ENCODE results near the gene PDE8A. TPM values are rescaled to one million over a fixed set of nuclear protein-coding genes. Genes with fewer than 3 reads are reported as not detected.

Gene PDE8A
- total RNA-seq, 2 donors from 2014 or later, result 34.2 to 50.1 TPM

DNA sequence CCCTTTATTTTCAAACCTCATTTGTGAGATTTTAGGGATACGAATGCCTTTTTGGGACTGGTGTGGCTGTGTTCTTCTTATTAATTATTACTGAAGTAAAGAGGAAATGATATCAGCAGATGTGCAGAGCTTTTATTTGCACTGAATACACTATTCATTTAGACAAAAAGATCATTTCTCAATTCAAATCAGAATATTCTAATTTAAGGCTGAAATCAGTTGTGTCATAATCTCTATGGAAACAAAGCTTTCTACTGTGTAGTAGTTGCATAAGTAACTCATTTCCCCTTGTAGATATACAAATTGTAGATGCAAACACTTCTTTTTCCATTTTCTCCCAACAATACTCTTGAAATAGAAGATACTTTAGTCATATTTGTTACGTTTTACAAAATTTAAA is 56.0 kb downstream of the PDE8A start:
- no peak overlapping the region for H3K27ac ChIP-seq
- no peaks in the 10 kb centered on the region for H3K36me3 ChIP-seq (replicated peaks in 1 of 2; ENCODE audit: insufficient read depth in 1 of 2, low read depth in 2 of 2)
- no peak overlapping the region for H3K4me3 ChIP-seq
- no peaks in the 10 kb centered on the region for H3K9me3 ChIP-seq
- no peak for TF ChIP-seq POLR2A (IDR thresholded peaks at IDR 0.05)
- TF ChIP-seq, protein P1, sequence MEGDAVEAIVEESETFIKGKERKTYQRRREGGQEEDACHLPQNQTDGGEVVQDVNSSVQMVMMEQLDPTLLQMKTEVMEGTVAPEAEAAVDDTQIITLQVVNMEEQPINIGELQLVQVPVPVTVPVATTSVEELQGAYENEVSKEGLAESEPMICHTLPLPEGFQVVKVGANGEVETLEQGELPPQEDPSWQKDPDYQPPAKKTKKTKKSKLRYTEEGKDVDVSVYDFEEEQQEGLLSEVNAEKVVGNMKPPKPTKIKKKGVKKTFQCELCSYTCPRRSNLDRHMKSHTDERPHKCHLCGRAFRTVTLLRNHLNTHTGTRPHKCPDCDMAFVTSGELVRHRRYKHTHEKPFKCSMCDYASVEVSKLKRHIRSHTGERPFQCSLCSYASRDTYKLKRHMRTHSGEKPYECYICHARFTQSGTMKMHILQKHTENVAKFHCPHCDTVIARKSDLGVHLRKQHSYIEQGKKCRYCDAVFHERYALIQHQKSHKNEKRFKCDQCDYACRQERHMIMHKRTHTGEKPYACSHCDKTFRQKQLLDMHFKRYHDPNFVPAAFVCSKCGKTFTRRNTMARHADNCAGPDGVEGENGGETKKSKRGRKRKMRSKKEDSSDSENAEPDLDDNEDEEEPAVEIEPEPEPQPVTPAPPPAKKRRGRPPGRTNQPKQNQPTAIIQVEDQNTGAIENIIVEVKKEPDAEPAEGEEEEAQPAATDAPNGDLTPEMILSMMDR (IDR thresholded peaks at IDR 0.05), result no peak
- DNase-seq, result no peak
- peaks cover 21% of the 10 kb centered on the region for H3K4me1 ChIP-seq
- 71 to 84% methylated on average over 2 of the region's 2 CpGs for WGBS, 2 donors
- H3K27me3 ChIP-seq, result no peaks in the 10 kb centered on the region
- intact Hi-C loops (cut with DNase I), result no loop called here
- ATAC-seq, result no peak

DNA sequence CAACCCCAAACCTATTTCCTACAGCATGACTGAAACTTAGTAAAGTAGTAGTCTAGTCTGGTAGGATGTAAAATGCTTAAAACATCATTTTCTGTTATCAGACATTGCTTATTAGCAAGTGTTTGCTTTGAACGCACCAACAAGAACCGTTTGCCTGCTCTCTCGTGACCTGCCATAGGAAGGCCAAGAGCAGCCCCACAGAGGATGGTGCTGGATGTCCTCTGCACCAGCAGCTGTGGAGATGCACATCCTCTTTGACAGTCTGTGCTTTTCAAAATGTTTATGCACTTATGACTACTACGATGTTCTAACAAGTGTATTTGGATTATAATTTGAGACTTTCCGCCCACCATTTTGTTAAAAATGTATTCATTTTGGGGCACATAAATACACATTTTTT is 59.6 kb downstream of the PDE8A start:
- intact Hi-C loops (cut with DNase I), result loop anchor here (5.0 kb wide), 1 partner anchor 89 kb away; no protein-coding TSS in a partner anchor
- no peak for ATAC-seq
- H3K4me1 ChIP-seq, result peaks cover 9% of the 10 kb centered on the region
- TF ChIP-seq, protein P1 (IDR thresholded peaks at IDR 0.05), result no peak
- no peak for TF ChIP-seq POLR2A (IDR thresholded peaks at IDR 0.05)
- H3K36me3 ChIP-seq (replicated peaks in 1 of 2; ENCODE audit: insufficient read depth in 1 of 2, low read depth in 2 of 2), result no peaks in the 10 kb centered on the region
- 62 to 63% methylated on average over 5 of the region's 5 CpGs for WGBS, 2 donors
- no peaks in the 10 kb centered on the region for H3K27me3 ChIP-seq
- DNase-seq, result no peak
- no peak overlapping the region for H3K27ac ChIP-seq
- H3K9me3 ChIP-seq, result no peaks in the 10 kb centered on the region
- no peak overlapping the region for H3K4me3 ChIP-seq

DNA sequence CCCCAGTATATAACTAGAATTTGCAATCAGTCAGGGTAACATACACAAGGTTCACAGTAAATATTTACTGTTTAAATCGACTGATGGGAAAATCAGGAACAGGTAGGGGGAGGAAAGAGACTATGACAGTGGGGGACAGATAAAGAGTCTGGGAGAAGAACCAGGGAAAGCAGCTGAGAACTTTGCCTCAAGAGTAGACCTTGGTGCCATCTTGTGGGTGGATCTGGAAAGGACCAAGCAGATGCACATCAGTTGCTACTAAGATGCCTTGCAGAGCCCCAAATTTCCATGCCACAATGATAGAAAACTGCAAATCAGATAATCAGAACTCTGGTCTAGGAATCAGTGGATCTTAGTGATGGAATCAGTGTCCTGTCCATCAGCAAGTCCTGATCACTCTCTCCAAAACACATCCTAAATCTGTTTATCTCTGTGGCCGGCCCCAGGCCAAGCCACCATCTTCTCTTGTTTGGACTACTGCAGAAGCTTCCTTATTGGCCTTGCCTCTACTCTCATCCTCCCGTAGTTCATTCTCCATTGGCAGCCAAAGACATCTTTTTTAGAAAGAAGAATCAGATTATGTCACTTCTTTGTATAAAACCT is 62.7 kb downstream of the PDE8A start:
- H3K27ac ChIP-seq, result no peak overlapping the region
- no peaks in the 10 kb centered on the region for H3K36me3 ChIP-seq (replicated peaks in 1 of 2; ENCODE audit: insufficient read depth in 1 of 2, low read depth in 2 of 2)
- no peak overlapping the region for H3K4me3 ChIP-seq
- ATAC-seq, result peak; percentile 64
- H3K27me3 ChIP-seq, result no peaks in the 10 kb centered on the region
- 41 to 47% methylated on average over 3 of the region's 3 CpGs for WGBS, 2 donors
- no peaks in the 10 kb centered on the region for H3K9me3 ChIP-seq
- no peak for TF ChIP-seq POLR2A (IDR thresholded peaks at IDR 0.05)
- TF ChIP-seq, protein P1 (IDR thresholded peaks at IDR 0.05), result peak; percentile 28 to 76 (median 64)
- peak; percentile 59 to 75 (median 68) for DNase-seq
- intact Hi-C loops (cut with DNase I), result loop anchor here (5.0 kb wide), 1 partner anchor 92 kb away; no protein-coding TSS in a partner anchor
- H3K4me1 ChIP-seq, result peaks cover 9% of the 10 kb centered on the region

DNA sequence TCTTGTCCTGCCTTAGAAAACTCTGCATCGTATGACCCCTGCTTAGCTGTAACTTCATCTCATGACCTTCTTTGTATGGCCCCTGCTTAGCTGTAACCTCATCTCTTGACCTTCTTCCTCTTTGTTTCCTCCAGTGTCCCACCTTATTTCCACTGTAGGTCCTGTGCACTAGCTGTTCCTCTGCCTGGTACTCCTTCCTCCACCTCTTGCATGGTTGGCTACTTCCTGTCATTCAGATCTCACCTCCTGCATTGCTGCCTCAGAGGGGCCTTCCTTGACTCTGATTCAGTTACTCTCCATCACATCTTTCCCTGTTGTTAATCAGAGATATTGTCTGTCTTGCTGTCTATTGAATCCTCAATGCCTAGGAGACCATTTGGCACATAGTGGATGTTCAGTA is 63.2 kb downstream of the PDE8A start:
- intact Hi-C loops (cut with DNase I), result loop anchor here (5.0 kb wide), 1 partner anchor 93 kb away; no protein-coding TSS in a partner anchor
- H3K4me3 ChIP-seq, result no peak overlapping the region
- H3K27me3 ChIP-seq, result no peaks in the 10 kb centered on the region
- H3K4me1 ChIP-seq, result peaks cover 9% of the 10 kb centered on the region
- no peaks in the 10 kb centered on the region for H3K36me3 ChIP-seq (replicated peaks in 1 of 2; ENCODE audit: insufficient read depth in 1 of 2, low read depth in 2 of 2)
- 19 to 53% methylated on average over 1 of the region's 1 CpG for WGBS, 2 donors
- DNase-seq (no peak), ATAC-seq (no peak)
- no peak overlapping the region for H3K27ac ChIP-seq
- TF ChIP-seq, protein P1 (IDR thresholded peaks at IDR 0.05), result no peak
- TF ChIP-seq POLR2A (IDR thresholded peaks at IDR 0.05), result no peak
- H3K9me3 ChIP-seq, result no peaks in the 10 kb centered on the region

DNA sequence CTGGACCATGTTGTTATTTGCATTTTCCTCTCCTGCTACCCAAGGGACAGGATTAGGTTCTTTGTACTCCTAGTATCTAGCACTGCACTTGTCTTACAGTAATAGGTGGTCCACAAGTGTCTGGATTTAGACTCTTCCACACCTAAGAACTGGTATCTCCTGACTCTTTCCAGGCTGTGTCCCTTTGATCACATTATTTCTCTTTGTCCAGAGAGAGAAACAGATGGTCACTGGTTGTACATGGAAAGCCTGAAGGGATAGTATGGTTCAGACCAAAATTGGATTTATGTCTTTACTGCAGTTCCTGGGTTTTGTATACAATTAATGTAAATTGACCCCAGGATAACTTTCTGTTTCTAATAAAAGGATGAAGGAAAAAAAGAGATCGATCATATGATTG is 64.0 kb downstream of the PDE8A start:
- TF ChIP-seq, protein P1 (IDR thresholded peaks at IDR 0.05), result no peak
- TF ChIP-seq POLR2A (IDR thresholded peaks at IDR 0.05), result no peak
- 65 to 86% methylated on average over 1 of the region's 1 CpG for WGBS, 2 donors
- intact Hi-C loops (cut with DNase I), result no loop called here
- no peaks in the 10 kb centered on the region for H3K9me3 ChIP-seq
- peaks cover 9% of the 10 kb centered on the region for H3K4me1 ChIP-seq
- H3K27me3 ChIP-seq, result no peaks in the 10 kb centered on the region
- H3K4me3 ChIP-seq, result no peak overlapping the region
- H3K36me3 ChIP-seq (replicated peaks in 1 of 2; ENCODE audit: insufficient read depth in 1 of 2, low read depth in 2 of 2), result no peaks in the 10 kb centered on the region
- DNase-seq (no peak), ATAC-seq (no peak)
- H3K27ac ChIP-seq, result no peak overlapping the region
